ENCODE results near the gene FRMPD4.

- TF ChIP-seq GATA3 (IDR thresholded peaks at IDR 0.05; ENCODE audit: low read depth, low read length) (no peak), GATA2 (IDR thresholded peaks at IDR 0.05; ENCODE audit: low read depth, low read length) (no peak)
Measured at GRCh38 chrX:12309040-12309743, 170.9 kb downstream of the FRMPD4 start.

Data from SH-SY5Y (cell line).